Loucy (cell line): ENCODE measurements around the gene CAMSAP1.

ENCODE experiments used
- H2AFZ ChIP-seq: fragments of 200-600 bp; sonication (generic); 2 replicates; pipeline ENCODE4 v1.6.0; 2016; ENCODE audit warnings: antibody characterized with exemption, mild to moderate bottlenecking, low read length, moderate library complexity
- H3F3A ChIP-seq: fragments of 200-600 bp; 2 replicates; pipeline ENCODE4 v1.6.0; 2016; ENCODE audit warnings: antibody characterized with exemption, low read depth, mild to moderate bottlenecking
- H3K27me3 ChIP-seq: fragments of 200-600 bp; sonication (generic); 2 replicates; pipeline ENCODE4 v1.6.1; 2014; ENCODE audit warnings: low read length, mild to moderate bottlenecking; ENCODE audit not compliant: insufficient read depth, poor library complexity, severe bottlenecking
- H3K36me3 ChIP-seq: fragments of 200-600 bp; sonication (generic); 2 replicates; pipeline ENCODE4 v1.6.1; 2016; ENCODE audit warnings: low read length; ENCODE audit not compliant: insufficient read depth
- H3K4me1 ChIP-seq: fragments of 200-600 bp; sonication (generic); 2 replicates; pipeline ENCODE4 v1.5.1; 2014; ENCODE audit warnings: low read length, mild to moderate bottlenecking; ENCODE audit not compliant: insufficient read depth, poor library complexity, severe bottlenecking
- H3K4me2 ChIP-seq: fragments of 200-600 bp; sonication (generic); 2 replicates; pipeline ENCODE4 v1.6.0; 2014; ENCODE audit warnings: antibody characterized with exemption, low read length, low read depth, mild to moderate bottlenecking; ENCODE audit not compliant: poor library complexity, severe bottlenecking
- H3K4me3 ChIP-seq: fragments of 200-600 bp; sonication (generic); 2 replicates; pipeline ENCODE4 v1.5.1; 2014; ENCODE audit warnings: low read length, mild to moderate bottlenecking, mixed read lengths; ENCODE audit not compliant: poor library complexity, severe bottlenecking
- H3K79me2 ChIP-seq: fragments of 200-600 bp; sonication (generic); 2 replicates; pipeline ENCODE4 v1.6.1; 2014; ENCODE audit warnings: low read length; ENCODE audit not compliant: insufficient read depth
- H3K9ac ChIP-seq: fragments of 200-600 bp; sonication (generic); 2 replicates; pipeline ENCODE4 v1.6.0; 2014; ENCODE audit warnings: mild to moderate bottlenecking, low read depth, low read length, moderate library complexity; ENCODE audit not compliant: poor library complexity, severe bottlenecking
- H3K9me2 ChIP-seq: fragments of 200-600 bp; sonication (generic); replicated peaks from 2 replicates; pipeline ENCODE4 v1.6.1; 2016; ENCODE audit warnings: low read depth, low read length, mixed read lengths
- H3K9me3 ChIP-seq: fragments of 200-600 bp; sonication (generic); 2 replicates; pipeline ENCODE4 v1.6.1; 2014; ENCODE audit warnings: mild to moderate bottlenecking, antibody characterized with exemption, low read length, low read depth; ENCODE audit not compliant: insufficient read depth
- H4K20me1 ChIP-seq: fragments of 200-600 bp; sonication (generic); 2 replicates; pipeline ENCODE4 v1.6.0; 2014; ENCODE audit warnings: antibody characterized with exemption, low read length, mild to moderate bottlenecking; ENCODE audit not compliant: insufficient read depth, poor library complexity, severe bottlenecking
- EZH2phosphoT487 ChIP-seq: fragments of 200-600 bp; IDR thresholded peaks from 2 replicates; pipeline ENCODE4 v1.6.1; 2018; ENCODE audit warnings: antibody characterized with exemption, mild to moderate bottlenecking, moderate library complexity, borderline replicate concordance
- TF ChIP-seq, protein P1 (sequence below): fragments of 200-600 bp; sonication (generic); conservative IDR thresholded peaks from 2 replicates; pipeline ENCODE4 v1.5.1; 2014; ENCODE audit warnings: mild to moderate bottlenecking, antibody characterized with exemption, low read length

The CAMSAP1 gene

DNA sequence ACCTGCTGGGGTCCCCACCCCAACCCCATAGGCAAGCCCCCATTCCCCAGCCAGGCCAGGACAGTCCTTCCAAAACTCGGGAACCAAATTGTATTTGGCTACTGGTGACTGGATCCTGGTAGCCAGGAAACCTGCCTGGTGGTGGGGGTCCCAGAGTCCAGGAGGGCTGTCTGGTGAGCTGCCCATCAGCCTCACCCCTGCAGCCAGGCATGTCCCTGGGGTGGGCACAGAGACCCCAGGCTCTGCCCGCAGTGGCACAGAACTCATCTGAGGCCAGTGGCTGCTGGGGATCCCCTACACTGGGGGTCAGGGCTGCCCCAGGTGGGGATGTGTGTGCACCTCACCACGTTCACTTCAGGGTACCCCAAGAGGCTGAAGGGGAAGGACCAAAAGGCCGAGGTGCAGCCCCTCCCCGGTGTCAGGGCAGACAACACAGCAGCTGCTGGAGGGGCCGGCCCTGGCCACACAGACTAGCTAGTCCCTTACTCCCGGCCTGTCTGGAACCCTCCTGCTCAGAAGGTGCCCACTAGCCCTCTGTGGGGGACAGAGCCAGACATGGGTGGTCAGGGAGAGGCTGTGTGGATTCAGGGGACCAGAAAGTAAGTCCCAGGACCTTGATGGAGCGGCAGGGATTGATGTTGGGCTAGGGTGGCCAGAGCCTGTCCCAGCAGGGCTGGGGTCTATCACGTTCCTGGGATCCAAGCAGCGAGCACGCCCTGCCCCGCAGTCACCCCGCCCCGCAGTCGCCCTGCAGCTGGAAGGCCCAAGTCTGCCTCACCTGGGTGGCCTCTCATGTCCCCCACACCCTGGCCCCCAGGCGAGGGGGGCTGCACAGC is 113.9 kb downstream of the CAMSAP1 start:
- no peak overlapping the region for H3K4me3 ChIP-seq
- H3K9ac ChIP-seq, result no peak overlapping the region
- H3K27me3 ChIP-seq, result no peaks in the 10 kb centered on the region
- no peaks in the 10 kb centered on the region for H3K79me2 ChIP-seq
- H3K4me2 ChIP-seq, result no peak overlapping the region
- no peaks in the 10 kb centered on the region for H3K36me3 ChIP-seq
- no peaks in the 10 kb centered on the region for H3K9me3 ChIP-seq
- no peaks in the 10 kb centered on the region for H3F3A ChIP-seq
- H3K4me1 ChIP-seq, result peaks cover 3% of the 10 kb centered on the region
- H2AFZ ChIP-seq, result no peak overlapping the region
- H3K9me2 ChIP-seq, result no peaks in the 10 kb centered on the region
- no peaks in the 10 kb centered on the region for H4K20me1 ChIP-seq
- no peak for TF ChIP-seq EZH2phosphoT487
- TF ChIP-seq, protein P1, sequence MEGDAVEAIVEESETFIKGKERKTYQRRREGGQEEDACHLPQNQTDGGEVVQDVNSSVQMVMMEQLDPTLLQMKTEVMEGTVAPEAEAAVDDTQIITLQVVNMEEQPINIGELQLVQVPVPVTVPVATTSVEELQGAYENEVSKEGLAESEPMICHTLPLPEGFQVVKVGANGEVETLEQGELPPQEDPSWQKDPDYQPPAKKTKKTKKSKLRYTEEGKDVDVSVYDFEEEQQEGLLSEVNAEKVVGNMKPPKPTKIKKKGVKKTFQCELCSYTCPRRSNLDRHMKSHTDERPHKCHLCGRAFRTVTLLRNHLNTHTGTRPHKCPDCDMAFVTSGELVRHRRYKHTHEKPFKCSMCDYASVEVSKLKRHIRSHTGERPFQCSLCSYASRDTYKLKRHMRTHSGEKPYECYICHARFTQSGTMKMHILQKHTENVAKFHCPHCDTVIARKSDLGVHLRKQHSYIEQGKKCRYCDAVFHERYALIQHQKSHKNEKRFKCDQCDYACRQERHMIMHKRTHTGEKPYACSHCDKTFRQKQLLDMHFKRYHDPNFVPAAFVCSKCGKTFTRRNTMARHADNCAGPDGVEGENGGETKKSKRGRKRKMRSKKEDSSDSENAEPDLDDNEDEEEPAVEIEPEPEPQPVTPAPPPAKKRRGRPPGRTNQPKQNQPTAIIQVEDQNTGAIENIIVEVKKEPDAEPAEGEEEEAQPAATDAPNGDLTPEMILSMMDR, result no peak

DNA sequence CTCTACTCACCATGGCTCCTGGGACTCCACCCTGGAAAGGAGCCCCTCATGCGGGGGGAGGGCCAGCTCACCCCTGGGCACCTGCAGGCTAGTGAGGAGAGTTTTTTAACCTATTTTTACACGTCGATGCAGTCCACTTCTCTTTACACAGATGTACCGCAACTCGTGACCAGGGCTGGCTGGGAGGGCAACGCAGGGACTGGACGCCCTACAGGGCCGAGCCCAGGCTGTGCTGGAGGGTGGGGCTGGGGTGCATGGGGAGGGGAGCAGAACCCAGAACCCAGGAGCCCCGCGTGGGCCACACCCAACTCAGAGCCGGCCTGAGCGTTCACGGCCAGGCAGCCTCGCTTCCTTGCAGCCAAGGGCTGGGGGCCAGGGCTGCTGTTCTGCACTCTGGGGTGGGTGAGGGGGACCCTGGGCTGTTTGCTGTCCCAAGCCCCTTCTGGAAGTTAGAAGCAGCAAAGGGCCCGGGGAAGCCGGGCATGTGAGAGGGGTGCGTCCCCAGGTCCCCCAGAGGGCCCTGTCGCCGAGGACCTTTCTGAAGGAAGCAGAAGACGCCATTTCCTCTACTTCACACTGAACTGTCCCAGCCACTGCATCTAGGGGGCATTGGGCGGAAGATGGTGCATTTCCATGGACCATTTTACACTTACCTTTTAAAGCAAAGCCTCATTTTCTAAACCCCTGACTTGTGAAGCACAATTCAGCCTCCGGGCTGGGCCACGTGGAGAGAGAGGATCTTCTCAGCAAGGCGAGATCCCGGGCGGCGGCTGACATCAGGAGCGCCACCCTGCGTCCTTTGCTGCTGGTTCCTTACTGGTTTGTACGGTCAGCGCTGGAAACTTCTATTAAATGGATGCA is 114.8 kb downstream of the CAMSAP1 start:
- Histone ChIP-seq H3K9me2 (no peaks in the 10 kb centered on the region), H3K79me2 (no peaks in the 10 kb centered on the region), H2AFZ (no peak overlapping the region), H4K20me1 (no peaks in the 10 kb centered on the region), H3K9me3 (no peaks in the 10 kb centered on the region), H3K9ac (no peak overlapping the region), H3K4me3 (no peak overlapping the region), H3K4me2 (no peak overlapping the region), H3K4me1 (no peaks in the 10 kb centered on the region), H3F3A (no peaks in the 10 kb centered on the region), H3K27me3 (no peaks in the 10 kb centered on the region), H3K36me3 (no peaks in the 10 kb centered on the region)
- no peak for TF ChIP-seq EZH2phosphoT487
- TF ChIP-seq, protein P1, result no peak

DNA sequence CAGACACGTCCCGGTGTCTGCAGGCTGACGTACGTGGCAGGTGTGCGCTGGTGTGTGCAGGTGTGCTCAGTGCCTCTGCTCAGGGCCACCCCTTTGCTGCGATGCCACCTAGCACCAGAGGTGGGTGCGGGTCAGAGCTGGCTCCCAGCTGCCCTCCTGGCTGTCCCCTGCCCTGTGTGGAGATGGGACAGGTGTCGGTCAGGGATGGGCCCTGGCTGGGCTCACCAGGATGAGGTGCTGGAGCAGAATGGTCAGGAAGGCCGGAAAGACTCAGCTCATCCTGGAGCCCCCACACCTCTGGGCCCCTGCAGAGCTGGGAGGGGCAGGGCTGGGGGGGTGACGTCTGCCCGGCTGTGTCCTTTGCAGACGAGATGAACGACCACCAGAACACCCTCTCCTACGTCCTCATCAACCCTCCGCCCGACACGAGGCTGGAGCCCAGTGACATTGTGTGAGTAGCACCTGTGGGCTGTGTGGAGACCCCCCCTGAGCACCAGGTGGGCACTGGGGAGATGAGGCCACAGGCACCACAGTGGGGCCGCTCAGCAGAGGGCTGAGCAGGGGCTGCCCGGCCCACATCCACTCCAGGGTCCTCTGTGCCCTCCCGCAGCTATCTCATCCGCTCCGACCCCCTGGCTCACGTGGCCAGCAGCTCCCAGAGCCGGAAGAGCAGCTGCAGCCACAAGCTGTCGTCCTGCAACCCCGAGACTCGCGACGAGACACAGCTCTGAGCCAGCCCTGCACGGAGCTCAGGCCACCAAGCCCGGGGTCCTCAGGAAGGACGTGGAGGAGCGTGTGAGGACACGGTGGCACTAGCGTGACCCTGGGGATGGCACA is 115.7 kb downstream of the CAMSAP1 start:
- H3K27me3 ChIP-seq, result no peaks in the 10 kb centered on the region
- H3K9ac ChIP-seq, result no peak overlapping the region

More for the DNA sequence above, 115.7 kb downstream of the CAMSAP1 start:
- no peaks in the 10 kb centered on the region for H3K9me2 ChIP-seq
- H3K4me2 ChIP-seq, result no peak overlapping the region
- no peaks in the 10 kb centered on the region for H3F3A ChIP-seq
- no peak for TF ChIP-seq EZH2phosphoT487
- TF ChIP-seq, protein P1, result no peak
- no peak overlapping the region for H2AFZ ChIP-seq
- H3K4me3 ChIP-seq, result no peak overlapping the region
- H3K9me3 ChIP-seq, result no peaks in the 10 kb centered on the region
- no peaks in the 10 kb centered on the region for H3K4me1 ChIP-seq
- H3K79me2 ChIP-seq, result no peaks in the 10 kb centered on the region
- H4K20me1 ChIP-seq, result no peaks in the 10 kb centered on the region
- H3K36me3 ChIP-seq, result no peaks in the 10 kb centered on the region
